Hematopoietic multipotent progenitor cell (in vitro differentiated cells): Measurements from ENCODE around the gene CDYL2. TPM values are rescaled to one million over a fixed set of nuclear protein-coding genes. Genes with fewer than 3 reads are reported as not detected.

ENCODE experiments used
- DNase-seq, 3 donors: peaks; one replicate each; pipeline ENCODE4 v3.0.0-alpha.2; 2011 to 2015; ENCODE audit warnings: low read depth in 2 of 3, low spot score in 2 of 3
- total RNA-seq: library from RNA; depleted of rRNA; stranded (reverse); fragments of >200 nt; gene quantifications from one replicate; pipeline ENCODE4 v1.2.3, GENCODE V29; 2012

Gene CDYL2
- total RNA-seq, 1 donor, result 13.5 TPM

DNA sequence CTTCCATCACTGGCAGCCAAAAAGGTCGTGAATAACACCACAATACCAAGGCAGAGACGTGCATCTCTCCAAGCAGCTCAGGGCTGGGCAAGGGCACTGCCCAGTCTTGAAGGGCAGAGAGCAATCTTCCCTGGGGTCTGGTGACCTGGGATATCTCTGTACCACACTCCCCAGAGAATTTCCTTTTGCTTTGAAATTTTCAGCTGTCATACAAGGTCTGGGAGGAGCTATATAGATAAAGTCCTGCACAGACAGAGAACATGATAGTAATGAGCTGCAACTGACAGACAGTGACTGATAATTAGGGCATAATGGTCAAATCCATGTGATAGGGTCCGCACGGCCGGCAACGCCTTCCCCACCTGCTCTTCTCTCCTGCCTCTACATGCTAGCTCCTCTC is 195.5 kb downstream of the CDYL2 start:
- DNase-seq, result no peak

DNA sequence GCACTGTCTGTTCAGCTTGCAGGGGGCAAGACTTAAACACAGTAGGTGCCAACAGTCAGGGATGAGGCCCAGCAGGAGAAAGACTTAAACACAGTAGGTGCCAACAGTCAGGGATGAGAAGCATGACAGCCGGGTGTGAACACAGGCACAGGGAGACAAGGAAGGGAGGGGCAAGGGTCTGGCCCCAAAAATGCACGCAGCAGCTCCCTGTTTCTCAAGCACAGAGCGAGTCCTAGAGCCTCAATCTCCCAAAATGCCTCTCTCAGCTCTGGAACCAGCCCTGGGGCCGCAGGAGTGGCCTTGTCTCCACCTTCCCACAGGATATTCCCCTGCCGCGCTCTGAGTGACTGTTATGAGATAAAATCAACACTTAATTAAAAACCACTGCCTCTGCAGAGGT is 197.2 kb downstream of the CDYL2 start:
- DNase-seq, result no peak

DNA sequence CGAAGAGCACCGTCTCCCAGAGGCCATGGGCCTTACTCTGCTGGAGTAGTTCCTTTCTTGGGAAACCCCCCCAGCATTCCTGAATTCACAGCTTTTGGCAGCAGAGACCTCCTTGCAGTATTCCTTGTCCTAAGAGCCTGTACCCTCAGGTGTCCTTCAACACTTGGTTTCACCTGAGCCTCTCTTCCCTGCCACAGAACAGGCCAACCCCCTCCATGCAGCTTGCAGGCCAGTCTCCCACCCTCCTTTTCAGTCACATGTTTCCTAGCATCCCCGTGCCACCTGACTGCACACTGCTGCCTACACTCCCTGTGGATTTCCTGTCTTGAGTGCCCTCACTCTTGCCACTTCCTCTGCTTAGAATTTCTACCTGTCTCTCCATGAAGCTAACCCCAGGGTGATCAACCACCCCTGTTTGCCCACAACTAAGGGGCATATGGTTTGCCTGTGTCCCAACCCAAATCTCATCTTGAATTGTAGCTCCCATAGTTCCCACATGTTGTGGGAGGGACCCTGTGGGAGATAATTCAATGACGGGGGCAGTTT is 198.1 kb downstream of the CDYL2 start:
- no peak for DNase-seq

DNA sequence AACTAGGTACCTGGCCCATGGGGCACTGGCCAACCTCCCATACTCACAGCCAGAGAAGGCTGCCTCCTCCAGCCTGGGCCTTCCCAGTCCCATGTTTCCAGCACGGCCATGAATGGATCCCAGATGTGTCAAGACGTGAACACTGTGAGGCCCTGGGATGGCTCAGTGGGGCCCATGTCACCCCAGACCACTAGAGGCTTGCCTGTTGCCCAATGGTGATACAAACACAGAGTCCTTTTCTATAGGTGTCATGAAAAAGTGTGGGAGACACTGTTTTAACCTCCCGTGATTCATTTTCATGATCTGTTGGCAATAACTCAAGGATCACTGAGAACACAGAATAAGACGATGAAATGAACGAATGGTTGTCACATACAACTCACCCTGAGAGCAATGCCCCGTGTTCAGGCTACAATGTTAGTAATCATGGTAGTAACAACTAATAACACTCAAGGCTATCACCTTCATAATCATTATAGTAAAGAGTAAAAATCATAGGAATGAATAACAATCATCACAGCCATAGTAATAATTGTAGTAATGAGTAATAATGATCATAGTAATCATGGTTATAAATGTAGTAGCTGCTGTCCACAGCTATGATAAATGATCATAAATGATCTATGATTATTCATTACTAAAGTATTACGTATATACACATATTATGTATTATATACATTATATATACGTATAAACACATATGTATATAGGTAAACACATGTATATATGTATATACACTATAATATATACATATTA is 199.6 kb downstream of the CDYL2 start:
- DNase-seq, result no peak

DNA sequence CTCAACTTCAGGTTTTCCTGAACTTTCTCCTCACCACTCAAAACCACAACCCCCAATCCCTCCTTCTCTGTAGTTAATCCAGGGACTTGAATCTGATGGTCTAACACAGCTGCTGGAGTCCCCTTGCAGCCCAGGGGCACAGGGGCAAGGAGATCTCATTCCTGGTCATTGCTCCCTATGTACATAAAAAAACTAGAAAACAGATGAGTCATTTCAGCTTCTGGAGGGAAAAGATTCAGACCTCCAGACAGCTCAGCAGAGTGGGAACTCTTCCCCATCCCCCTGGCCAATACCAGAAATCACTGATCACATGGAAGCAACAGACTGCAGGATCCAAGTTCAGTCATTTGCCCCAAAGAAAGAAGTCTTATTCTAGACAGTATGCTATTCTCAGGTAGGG is 201.5 kb downstream of the CDYL2 start:
- DNase-seq, result no peak

DNA sequence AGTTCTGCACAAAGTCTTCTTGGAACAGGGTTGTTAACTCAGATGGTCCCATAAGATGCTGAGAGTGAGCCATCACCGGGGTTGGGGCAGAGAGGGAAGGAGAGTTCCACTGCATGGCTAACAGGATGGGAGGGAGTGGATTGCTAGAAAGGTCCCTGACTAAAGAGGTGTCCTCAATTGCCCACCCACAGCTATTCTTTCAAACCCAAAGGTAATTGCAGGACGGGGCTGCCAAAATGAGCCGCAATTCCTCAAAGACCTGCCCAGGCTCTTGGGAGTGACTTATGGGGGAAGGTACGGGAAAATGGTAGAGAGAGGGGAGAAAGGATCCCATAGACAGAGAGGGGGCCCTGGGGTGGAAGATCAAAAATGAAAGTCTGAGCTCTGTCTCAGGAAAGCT is 203.2 kb downstream of the CDYL2 start:
- DNase-seq, result no peak

DNA sequence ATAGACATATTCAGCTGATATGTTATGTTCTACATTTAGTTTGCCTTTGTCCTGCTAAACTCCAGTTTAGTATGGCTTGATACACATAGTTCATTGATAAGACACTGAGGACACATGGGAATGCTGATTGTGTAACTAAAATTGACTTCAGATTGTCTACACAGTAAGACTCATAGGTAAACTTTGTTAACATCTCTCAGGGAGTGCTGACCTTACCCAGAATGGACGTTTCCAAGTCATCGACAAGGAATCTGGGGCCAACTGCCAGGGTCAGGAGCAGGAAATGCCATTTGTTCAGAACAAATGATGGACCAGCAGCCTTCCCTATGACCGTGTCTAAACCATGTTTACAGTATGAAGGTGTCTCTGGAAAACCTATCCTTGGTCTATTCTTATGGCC is 204.9 kb downstream of the CDYL2 start:
- no peak for DNase-seq

DNA sequence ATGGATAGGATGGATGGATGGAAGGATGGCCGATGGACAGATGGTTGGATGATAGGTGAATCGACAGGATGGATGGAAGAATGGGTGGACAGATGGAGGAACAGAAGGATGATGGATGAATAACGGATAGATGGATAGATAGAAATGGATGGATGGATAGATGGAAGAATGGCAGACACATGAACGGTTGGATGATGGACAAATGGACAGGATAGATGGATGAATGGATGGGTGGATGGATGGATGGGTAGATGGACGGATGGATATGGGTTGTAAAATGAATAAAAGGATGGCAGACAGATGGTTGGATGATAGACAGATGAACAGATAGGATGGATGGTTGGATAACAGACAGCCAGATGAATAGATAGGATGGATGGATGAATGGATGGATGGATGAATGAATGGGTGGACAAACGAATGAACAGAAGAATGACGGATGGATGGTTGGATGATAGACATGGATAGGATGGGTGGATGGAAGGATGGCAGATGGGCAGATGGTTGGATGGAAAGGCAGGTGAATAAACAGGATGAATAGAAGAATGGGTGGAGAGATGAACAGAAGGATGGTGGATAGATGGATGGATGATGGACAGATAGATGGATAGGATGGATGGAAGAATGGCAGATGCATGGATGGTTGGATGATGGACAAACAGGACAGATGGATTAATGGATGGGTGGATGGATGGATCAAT is 207.7 kb downstream of the CDYL2 start:
- no peak for DNase-seq

DNA sequence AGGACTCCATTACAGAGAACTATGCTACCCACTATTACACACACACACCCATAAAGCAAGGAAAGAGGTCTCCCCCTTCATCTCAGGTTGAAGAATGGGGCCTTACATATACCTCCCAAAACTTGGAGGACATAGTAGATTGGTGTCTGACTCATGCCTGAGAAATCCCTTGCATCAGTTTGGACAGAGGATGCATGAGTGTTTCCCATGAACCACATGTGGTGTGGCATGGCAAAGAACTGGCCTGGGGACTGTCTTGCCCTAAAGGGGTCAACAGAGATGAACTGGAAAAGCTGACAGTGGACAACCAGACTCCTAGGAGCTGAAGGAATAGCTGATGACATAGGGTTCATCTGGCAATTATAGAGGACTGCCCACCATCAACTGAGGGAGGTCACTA is 209.6 kb downstream of the CDYL2 start:
- DNase-seq, result no peak

DNA sequence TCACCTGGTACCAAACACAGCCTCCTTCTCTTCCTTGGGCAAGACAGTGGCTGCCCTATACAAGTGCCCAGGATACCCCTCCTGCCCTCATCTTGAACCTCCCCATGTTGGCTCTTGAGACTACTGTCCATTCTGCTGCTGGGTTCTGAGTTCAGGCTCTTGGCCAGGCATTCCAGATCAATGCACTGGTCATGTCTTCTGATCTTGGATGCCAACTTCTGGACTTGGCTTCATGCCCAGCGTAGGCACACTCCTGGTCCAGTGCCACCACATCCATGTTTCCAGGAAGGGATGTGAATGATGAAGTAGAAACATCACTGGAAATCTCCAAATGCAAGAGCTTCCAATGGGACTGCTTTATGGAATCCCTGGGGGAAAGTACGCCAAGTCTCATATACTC is 212.1 kb downstream of the CDYL2 start:
- no peak for DNase-seq

DNA sequence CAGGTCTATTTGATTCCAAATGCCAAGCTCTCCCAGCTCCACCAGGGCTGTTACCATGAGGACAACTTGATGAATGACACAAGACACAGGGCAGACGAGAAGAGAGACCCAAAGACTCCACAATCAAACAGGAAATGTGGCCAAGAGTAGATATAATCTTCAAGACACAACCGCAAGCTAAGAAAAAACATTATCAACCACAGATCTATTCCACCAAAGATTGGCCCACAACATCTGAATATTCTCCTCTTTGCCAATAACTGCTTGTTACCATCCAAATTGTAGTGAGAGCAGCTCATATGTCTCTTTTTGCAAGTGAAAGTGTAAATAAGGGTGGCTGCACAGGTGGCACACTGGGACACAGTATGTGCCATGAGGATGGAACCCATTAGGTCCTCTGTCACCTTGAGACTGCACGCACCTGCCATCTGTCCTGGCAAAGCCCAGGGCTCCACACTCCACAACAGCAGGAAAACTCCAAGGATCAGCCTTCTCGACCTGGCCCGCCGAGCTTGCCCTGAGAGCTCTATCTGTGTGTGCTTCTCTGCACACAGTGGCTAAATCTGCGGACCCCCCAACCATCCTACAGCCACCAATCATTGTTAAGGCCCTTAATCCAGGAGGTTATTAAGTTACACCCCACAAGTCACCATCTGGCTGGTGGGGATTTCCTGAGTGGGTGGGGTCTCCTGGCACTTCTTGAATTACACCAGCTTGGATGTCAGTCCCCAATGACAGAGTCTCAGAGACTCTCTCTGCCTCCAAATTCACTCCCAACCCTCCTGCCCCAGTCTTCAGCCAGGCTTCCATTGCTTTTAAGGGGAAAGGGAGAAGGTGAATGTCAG is 213.1 kb downstream of the CDYL2 start:
- DNase-seq, result peak in 2 of 3 donors; percentile 73 to 93

DNA sequence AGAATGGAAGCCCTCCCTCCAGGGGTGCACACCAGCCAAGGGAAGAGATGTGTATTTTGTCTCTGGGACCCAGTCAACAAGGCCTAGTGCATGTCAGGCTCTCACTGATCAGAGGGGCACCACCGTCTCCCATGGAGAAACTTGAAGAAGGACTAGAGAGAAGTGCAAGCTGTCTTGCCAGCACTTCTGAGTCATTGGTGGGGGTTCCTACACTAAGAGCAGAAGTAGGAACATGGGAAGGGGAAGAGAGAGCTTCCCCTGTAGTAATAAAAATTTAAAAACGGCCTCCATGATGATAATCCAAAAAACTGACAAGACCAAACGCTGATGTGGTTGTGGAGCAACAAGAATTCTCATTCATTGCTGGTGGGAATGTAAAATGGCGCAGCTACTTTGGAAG is 217.3 kb downstream of the CDYL2 start:
- no peak for DNase-seq

DNA sequence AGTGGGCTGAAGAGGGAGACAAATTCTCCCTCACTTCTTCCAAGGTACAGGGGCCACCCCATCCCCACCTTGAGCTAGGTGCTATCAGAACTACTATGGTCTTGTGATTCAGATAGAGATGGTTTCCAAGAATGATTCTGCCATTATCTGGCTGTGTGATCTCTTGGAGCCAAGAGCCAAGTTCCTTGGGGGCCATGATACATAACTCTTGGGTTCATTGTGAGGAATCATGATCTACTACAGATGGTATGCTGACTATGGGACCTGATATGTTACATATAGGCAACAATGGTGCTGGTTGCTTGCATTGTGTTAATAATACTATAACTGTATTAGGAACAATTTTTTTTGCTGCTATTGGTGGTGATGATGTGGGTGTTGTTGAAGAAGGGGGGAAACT is 217.9 kb downstream of the CDYL2 start:
- no peak for DNase-seq

DNA sequence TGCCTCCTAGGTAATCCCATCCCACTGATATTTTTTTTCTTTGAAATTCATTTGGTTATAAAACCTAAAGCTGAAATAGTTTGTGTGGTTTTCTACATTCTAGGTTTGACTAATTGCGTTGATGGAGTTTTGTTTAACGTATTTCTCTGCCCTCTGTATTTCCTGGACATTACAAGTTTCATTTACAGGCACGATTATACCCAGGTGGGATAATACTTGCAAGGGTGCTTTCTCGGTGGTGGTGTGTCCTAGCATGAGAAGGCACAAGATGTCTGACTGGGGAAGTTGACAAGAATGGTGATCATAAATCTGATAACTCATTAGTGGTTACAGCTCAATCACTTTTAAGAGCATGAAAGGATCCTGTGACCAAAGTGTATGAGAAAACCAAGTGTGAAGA is 218.6 kb downstream of the CDYL2 start:
- DNase-seq, result no peak

DNA sequence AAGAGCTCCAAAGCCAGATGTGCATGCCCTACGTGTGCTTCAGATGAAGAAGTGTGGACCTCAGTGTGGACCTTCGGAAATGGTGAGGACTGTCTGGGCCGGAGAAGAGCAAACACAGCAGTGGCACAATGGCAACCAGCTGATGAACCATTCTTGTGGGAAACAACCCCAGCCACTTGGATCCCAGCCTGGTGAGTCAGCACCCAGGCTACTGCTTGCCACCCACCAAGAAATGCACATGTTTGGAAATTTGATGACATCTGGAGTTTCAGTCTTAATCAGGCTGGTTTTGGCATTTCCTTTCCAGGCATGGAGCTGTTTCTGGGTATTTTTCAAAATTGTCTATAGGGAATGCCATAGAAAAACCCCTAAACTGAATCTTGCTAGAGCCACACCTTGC is 220.9 kb downstream of the CDYL2 start:
- no peak for DNase-seq

DNA sequence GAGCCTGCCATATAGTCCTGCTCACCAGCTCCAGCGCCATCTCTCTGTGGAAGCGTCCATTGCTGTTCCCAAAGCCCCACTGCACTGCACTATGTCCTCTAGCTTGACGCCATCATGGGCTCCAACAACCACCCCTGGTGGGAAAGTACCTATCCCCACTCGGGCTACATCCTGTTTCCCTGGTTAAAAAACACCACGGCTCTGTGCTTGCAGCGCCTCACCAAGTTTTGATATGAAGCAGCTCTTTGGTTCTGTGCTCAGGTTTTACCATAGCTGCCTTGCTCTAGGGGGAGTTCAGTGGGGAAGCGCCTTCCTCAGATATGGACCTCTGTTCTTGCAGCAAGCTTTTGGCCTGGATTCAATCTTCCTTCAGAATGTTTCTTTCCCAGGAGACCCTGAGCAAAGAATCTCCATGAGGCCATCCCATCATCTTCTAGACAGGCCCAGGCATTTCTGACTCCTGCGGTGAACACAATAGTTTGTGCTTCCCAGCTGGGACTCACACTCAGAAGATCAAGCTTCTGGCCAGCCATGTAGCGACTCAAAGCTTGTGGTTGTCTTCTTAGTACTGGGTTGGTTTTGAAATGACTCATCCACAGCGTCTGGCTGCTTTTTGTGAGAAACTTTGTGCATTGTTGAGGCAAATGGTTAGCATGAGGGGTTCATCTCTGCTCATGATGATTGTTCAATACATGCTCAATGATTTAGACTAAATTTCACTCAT is 224.1 kb downstream of the CDYL2 start:
- DNase-seq, result no peak

DNA sequence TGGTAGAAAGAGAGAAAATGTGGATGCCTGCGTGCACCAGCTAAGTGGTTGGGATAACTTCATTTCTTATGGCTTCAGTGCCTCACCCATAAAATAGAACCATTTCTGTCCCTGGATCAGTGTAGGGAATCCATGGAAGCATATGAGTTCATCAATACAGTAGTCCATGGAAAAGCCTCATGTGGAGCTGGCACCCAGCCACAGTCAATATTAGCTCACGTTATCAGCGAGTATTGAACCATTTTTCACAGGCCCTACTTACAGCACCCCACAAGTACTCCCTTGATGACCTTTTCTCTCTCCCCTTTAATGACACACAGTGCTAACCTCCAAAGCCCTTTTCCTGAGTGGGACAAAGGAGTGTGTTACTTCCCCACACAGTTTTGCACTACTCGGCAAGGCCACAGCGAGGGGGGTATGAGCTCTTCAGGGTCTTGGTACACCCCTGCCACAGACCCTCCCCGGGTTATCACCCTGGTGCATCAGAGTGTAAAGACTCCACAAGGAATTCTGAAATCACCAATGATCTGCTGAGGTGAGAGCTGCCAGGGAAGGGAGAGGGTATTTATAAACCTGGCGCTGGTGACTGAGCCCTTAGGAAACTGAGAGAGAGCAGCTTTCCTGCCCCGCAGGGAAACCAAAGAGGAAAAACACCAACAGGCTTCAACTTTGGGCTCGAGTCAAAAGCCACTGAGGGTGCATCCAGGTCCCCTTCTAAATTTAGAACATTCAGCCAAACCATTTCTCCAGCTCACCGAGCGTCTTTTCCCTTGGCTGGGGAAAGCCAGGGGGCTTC is 226.7 kb downstream of the CDYL2 start:
- DNase-seq, result no peak

DNA sequence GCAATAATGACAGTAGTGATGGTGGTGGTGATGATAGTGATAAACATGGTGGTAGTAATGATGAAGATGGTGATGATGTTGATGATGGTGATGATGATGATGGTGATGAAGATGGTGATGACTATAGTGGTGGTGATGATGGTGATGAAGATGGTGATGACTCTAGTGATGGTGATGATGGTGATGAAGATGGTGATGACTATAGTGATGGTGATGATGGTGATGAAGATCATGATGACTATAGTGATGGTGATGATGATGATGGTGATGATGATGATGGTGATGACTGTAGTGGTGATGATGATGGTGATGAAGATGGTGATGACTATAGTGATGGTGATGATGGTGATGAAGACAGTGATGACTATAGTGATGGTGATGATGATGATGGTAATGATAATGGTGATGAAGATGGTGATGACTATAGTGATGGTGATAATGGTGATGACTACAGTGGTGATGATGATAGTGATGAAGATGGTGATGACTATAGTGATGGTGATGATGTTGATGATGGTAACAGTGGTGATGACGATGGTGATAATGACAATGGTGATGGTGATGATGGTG is 228.0 kb downstream of the CDYL2 start:
- DNase-seq, result no peak

DNA sequence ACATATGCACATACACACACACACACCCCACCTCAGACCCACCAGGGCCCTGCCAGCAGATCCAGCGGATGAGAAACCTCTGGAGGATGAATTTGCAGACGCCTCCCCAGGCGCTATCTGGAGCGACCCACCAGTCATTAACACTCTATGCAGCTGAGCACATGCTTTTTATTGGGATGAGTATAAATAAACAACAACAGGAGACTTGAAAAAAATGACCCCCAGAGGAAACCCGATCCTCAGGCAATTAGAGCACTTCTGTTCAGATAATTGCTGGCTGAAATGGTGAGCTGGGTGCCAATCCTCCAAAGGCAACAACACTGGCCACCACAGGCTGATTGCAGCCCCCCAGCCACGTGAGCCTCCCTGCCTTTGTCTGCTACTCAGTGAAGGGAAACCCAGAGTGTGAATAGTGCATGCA is 230.7 kb downstream of the CDYL2 start:
- no peak for DNase-seq

DNA sequence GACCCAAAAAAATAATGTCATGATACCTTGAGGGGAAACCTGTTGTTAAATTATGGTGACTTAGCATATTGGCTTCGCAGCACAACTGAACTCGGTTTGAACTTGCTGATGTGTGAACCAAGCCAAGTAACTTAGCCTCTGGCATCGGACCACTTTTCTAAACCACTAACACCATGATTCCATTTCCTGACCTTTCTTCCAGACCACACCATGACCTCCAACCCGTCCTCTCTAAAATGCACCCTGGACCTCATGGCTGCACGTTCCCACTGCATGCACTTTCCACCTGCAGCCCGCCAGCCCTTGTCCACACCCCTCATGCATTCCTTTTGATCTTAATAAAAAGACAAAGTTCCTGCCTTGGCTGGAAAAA is 234.3 kb downstream of the CDYL2 start:
- DNase-seq, result peak in 1 of 3 donors; percentile 42
